ENCODE results near the gene HIRA.

HIRA gene

DNA sequence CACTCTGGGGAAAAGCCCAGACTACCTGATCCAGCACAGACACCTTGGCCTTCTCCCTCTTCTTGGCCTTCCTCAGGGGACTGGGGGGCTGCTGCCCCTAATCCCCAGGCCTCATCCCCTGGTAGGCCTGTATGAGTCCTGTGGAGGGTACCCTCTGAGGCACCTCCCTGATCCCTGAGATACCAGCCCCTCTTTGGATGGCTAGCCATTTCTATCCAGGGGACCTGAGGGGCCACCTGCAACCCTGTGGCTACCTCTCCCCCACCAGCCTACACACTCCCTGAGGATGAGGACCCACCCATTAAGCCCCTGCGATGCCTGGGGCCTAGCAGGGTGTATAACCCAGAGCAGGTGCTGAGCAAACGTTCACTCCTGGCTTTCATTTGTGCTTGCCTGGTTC lies 54.6 kb downstream of the HIRA start:
- Histone ChIP-seq H3F3A (ENCODE audit: insufficient read depth) (no peaks in the 10 kb centered on the region), H3K9ac (ENCODE audit: low read length) (no peak overlapping the region), H3K9me3 (ENCODE audit: insufficient read depth, low read length) (no peaks in the 10 kb centered on the region), H3K27me3 (ENCODE audit: low read length) (no peaks in the 10 kb centered on the region), H3K36me3 (ENCODE audit: low read length) (no peaks in the 10 kb centered on the region), H2AFZ (ENCODE audit: low read depth, low read length, severe bottlenecking) (no peak overlapping the region), H3K9me2 (replicated peaks; ENCODE audit: insufficient read depth, low read length) (no peaks in the 10 kb centered on the region), H3K79me2 (ENCODE audit: insufficient read depth, low read length) (no peaks in the 10 kb centered on the region), H4K20me1 (ENCODE audit: low read depth, low read length) (no peaks in the 10 kb centered on the region), H3K27ac (ENCODE audit: low read depth, low read length) (no peak overlapping the region), H3K4me2 (ENCODE audit: low read depth, low read length, poor library complexity, severe bottlenecking) (no peak overlapping the region), H3K4me3 (ENCODE audit: insufficient read depth, low read length, poor library complexity, severe bottlenecking) (no peak overlapping the region)
- TF ChIP-seq, protein P1, sequence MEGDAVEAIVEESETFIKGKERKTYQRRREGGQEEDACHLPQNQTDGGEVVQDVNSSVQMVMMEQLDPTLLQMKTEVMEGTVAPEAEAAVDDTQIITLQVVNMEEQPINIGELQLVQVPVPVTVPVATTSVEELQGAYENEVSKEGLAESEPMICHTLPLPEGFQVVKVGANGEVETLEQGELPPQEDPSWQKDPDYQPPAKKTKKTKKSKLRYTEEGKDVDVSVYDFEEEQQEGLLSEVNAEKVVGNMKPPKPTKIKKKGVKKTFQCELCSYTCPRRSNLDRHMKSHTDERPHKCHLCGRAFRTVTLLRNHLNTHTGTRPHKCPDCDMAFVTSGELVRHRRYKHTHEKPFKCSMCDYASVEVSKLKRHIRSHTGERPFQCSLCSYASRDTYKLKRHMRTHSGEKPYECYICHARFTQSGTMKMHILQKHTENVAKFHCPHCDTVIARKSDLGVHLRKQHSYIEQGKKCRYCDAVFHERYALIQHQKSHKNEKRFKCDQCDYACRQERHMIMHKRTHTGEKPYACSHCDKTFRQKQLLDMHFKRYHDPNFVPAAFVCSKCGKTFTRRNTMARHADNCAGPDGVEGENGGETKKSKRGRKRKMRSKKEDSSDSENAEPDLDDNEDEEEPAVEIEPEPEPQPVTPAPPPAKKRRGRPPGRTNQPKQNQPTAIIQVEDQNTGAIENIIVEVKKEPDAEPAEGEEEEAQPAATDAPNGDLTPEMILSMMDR (IDR thresholded peaks at IDR 0.05; ENCODE audit: insufficient read depth, low read length, poor library complexity, severe bottlenecking): no peak
- no peak for TF ChIP-seq EZH2phosphoT487 (conservative IDR thresholded peaks at IDR 0.05; ENCODE audit: low read length)

DNA sequence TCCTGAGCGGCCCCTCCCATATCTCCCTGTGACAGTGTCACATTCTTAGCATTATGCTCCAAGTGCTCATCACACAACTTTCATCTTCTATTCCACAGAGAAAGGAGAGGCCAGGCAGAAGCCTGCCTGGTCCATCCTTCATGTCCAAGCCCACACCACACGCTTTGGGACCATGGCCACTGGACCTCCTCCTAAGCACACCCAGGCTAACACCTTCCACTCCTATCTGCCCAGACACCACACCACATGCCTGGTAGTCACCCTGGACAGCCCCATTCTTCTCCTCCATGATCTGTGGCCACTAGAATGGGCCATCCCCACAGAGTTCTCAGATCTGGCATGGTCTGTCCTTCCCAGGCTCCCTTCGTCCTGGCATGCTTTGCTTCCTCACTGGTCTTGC lies 55.3 kb downstream of the HIRA start:
- no peak overlapping the region for H2AFZ ChIP-seq (ENCODE audit: low read depth, low read length, severe bottlenecking)
- H3K36me3 ChIP-seq (ENCODE audit: low read length): no peaks in the 10 kb centered on the region
- no peak overlapping the region for H3K9ac ChIP-seq (ENCODE audit: low read length)
- H3K27me3 ChIP-seq (ENCODE audit: low read length): no peaks in the 10 kb centered on the region
- no peaks in the 10 kb centered on the region for H3K9me3 ChIP-seq (ENCODE audit: insufficient read depth, low read length)
- no peak overlapping the region for H3K4me2 ChIP-seq (ENCODE audit: low read depth, low read length, poor library complexity, severe bottlenecking)
- TF ChIP-seq, protein P1 (IDR thresholded peaks at IDR 0.05; ENCODE audit: insufficient read depth, low read length, poor library complexity, severe bottlenecking): no peak
- no peak for TF ChIP-seq EZH2phosphoT487 (conservative IDR thresholded peaks at IDR 0.05; ENCODE audit: low read length)
- H3K79me2 ChIP-seq (ENCODE audit: insufficient read depth, low read length): no peaks in the 10 kb centered on the region
- no peaks in the 10 kb centered on the region for H4K20me1 ChIP-seq (ENCODE audit: low read depth, low read length)
- no peaks in the 10 kb centered on the region for H3F3A ChIP-seq (ENCODE audit: insufficient read depth)
- no peak overlapping the region for H3K27ac ChIP-seq (ENCODE audit: low read depth, low read length)
- H3K9me2 ChIP-seq (replicated peaks; ENCODE audit: insufficient read depth, low read length): no peaks in the 10 kb centered on the region
- no peak overlapping the region for H3K4me3 ChIP-seq (ENCODE audit: insufficient read depth, low read length, poor library complexity, severe bottlenecking)

DNA sequence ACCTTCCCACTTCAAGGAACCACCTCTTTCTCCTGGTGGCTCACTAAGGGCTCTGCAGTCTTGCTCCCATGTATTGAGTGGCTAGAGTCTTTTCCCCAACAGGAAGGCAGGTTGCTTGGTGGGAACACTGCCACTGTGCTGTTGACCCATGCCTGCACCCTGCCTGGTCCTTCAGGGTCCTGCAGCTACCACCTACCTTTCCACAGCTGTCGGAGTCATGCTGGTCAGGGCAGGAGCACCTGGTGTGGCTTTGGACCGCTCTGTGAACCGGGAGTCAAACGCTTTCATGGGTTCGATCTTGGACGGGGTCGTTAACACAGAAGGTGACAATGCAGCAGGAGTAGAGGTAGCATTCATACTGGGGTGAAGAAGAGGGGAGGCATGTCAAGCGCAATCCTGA lies 56.1 kb downstream of the HIRA start:
- H2AFZ ChIP-seq (ENCODE audit: low read depth, low read length, severe bottlenecking): no peak overlapping the region
- no peaks in the 10 kb centered on the region for H3K36me3 ChIP-seq (ENCODE audit: low read length)
- no peaks in the 10 kb centered on the region for H3F3A ChIP-seq (ENCODE audit: insufficient read depth)
- H3K4me2 ChIP-seq (ENCODE audit: low read depth, low read length, poor library complexity, severe bottlenecking): no peak overlapping the region
- H3K79me2 ChIP-seq (ENCODE audit: insufficient read depth, low read length): no peaks in the 10 kb centered on the region
- TF ChIP-seq, protein P1 (IDR thresholded peaks at IDR 0.05; ENCODE audit: insufficient read depth, low read length, poor library complexity, severe bottlenecking): no peak
- TF ChIP-seq EZH2phosphoT487 (conservative IDR thresholded peaks at IDR 0.05; ENCODE audit: low read length): no peak
- H3K9me2 ChIP-seq (replicated peaks; ENCODE audit: insufficient read depth, low read length): no peaks in the 10 kb centered on the region
- no peaks in the 10 kb centered on the region for H3K27me3 ChIP-seq (ENCODE audit: low read length)
- no peaks in the 10 kb centered on the region for H4K20me1 ChIP-seq (ENCODE audit: low read depth, low read length)
- no peaks in the 10 kb centered on the region for H3K9me3 ChIP-seq (ENCODE audit: insufficient read depth, low read length)
- H3K4me3 ChIP-seq (ENCODE audit: insufficient read depth, low read length, poor library complexity, severe bottlenecking): no peak overlapping the region
- H3K27ac ChIP-seq (ENCODE audit: low read depth, low read length): no peak overlapping the region
- no peak overlapping the region for H3K9ac ChIP-seq (ENCODE audit: low read length)
